WTC11 (cell line): ENCODE measurements around the gene SAMD4A.

Experiments
- AR ChIP-seq: fragments of 250-450 bp; sonication (Bioruptor Pico); IDR thresholded peaks from 2 replicates; pipeline ENCODE4 v1.9.0; 2021; ENCODE audit warnings: mild to moderate bottlenecking
- CREB1 ChIP-seq: sonication (generic); formaldehyde crosslinking; IDR thresholded peaks from 2 replicates; pipeline ENCODE4 v1.8.0; 2023; ENCODE audit warnings: mild to moderate bottlenecking, missing genetic modification reagents
- CTCF ChIP-seq: fragments of 200-600 bp; IDR thresholded peaks from 2 replicates; pipeline ENCODE4 v1.8.0; 2022; ENCODE audit warnings: antibody characterized with exemption
- E2F5 ChIP-seq: sonication (generic); formaldehyde crosslinking; IDR thresholded peaks from 2 replicates; pipeline ENCODE4 v1.8.1; 2022; ENCODE audit warnings: mild to moderate bottlenecking, moderate library complexity, missing genetic modification reagents
- ETV6 ChIP-seq: sonication (generic); formaldehyde crosslinking; IDR thresholded peaks from 2 replicates; pipeline ENCODE4 v1.8.1; 2022; ENCODE audit warnings: mild to moderate bottlenecking, missing genetic modification reagents
- FOXJ3 ChIP-seq: sonication (generic); formaldehyde crosslinking; IDR thresholded peaks from 2 replicates; pipeline ENCODE4 v1.9.0; 2021; ENCODE audit warnings: missing genetic modification reagents, mild to moderate bottlenecking, borderline replicate concordance
- FOXP4 ChIP-seq: sonication (generic); formaldehyde crosslinking; IDR thresholded peaks from 2 replicates; pipeline ENCODE4 v1.8.0; 2022; ENCODE audit warnings: mild to moderate bottlenecking, missing genetic modification reagents
- GABPB1 ChIP-seq: sonication (generic); formaldehyde crosslinking; IDR thresholded peaks from 2 replicates; pipeline ENCODE4 v1.8.1; 2023; ENCODE audit warnings: mild to moderate bottlenecking, missing genetic modification reagents
- MAX ChIP-seq: sonication (generic); formaldehyde crosslinking; IDR thresholded peaks from 2 replicates; pipeline ENCODE4 v1.8.0; 2022; ENCODE audit warnings: mild to moderate bottlenecking, missing genetic modification reagents
- MLX ChIP-seq: sonication (generic); formaldehyde crosslinking; IDR thresholded peaks from 2 replicates; pipeline ENCODE4 v1.8.1; 2023; ENCODE audit warnings: mild to moderate bottlenecking, missing genetic modification reagents, moderate library complexity
- NFE2L1 ChIP-seq: sonication (generic); formaldehyde crosslinking; IDR thresholded peaks from 2 replicates; pipeline ENCODE4 v1.8.1; 2023; ENCODE audit warnings: missing genetic modification reagents
- NFYB ChIP-seq: sonication (generic); formaldehyde crosslinking; conservative IDR thresholded peaks from 2 replicates; pipeline ENCODE4 v1.8.0; 2022; ENCODE audit warnings: low read depth, missing genetic modification reagents
- NR1H2 ChIP-seq: sonication (generic); formaldehyde crosslinking; IDR thresholded peaks from 2 replicates; pipeline ENCODE4 v1.9.0; 2021; ENCODE audit warnings: mild to moderate bottlenecking, moderate library complexity, missing genetic modification reagents
- ZNF121 ChIP-seq: sonication (generic); formaldehyde crosslinking; IDR thresholded peaks from 2 replicates; pipeline ENCODE4 v1.8.0; 2023; ENCODE audit warnings: missing genetic modification reagents

- TF ChIP-seq CTCF, result no peak
- no peak for TF ChIP-seq NFE2L1
- TF ChIP-seq FOXP4 (CRISPR knock-in tag), result no peak
- TF ChIP-seq CREB1 (CRISPR knock-in tag), result no peak
- TF ChIP-seq FOXJ3, result no peak
- no peak for TF ChIP-seq NR1H2
- no peak for TF ChIP-seq ZNF121
- no peak for TF ChIP-seq MAX (CRISPR knock-in tag)
- no peak for TF ChIP-seq MLX
- TF ChIP-seq AR (CRISPR knock-in tag), result no peak
- no peak for TF ChIP-seq E2F5 (CRISPR knock-in tag)
- no peak for TF ChIP-seq NFYB (CRISPR knock-in tag)
- no peak for TF ChIP-seq ETV6 (CRISPR knock-in tag)
- no peak for TF ChIP-seq GABPB1 (CRISPR knock-in tag)
Measured at GRCh38 chr14:54664961-54665360, 98.0 kb downstream of the SAMD4A start.
